HT-29 (cell line): ENCODE results near the gene NDFIP1. TPM values are rescaled to one million over a fixed set of nuclear protein-coding genes. Genes with fewer than 3 reads are reported as not detected.
A peak's percentile ranks its signal among the peaks of the same experiment; 100 is the strongest.
"Not testable (repeated sequence)": the region's sequence is repeated elsewhere in the genome, so short reads cannot be mapped to it uniquely, and the experiment has no call there.

ENCODE experiments used
- DNase-seq: peaks from one replicate; pipeline ENCODE4 v3.0.0-alpha.2; 2015; ENCODE audit warnings: low spot score
- total RNA-seq: library from RNA; depleted of rRNA; stranded (reverse); fragments of >200 nt; shearing (Covaris generic); gene quantifications from 2 replicates; pipeline ENCODE4 v1.2.3, GENCODE V29; 2014; rRNA removed

The NDFIP1 gene
- 23.4 and 26.8 TPM in 2 replicates for total RNA-seq

GRCh38 chr5:142108432-142109330 lies at the start of gene NDFIP1:
TSS of gene NDFIP1 (plus strand) at chr5:142108779. CDS start at chr5:142108975, 196 bp downstream.
- DNase-seq, result peak; percentile 82

- DNase-seq, result no peak
Measured at GRCh38 chr5:142059304-142059940, 49.2 kb upstream of the NDFIP1 start.

GRCh38 chr5:142063376-142063775 lies 45.2 kb upstream of the NDFIP1 start:
- DNase-seq, result no peak

GRCh38 chr5:142063878-142064331 lies 44.7 kb upstream of the NDFIP1 start:
- DNase-seq, result no peak

GRCh38 chr5:142065273-142065672 lies 43.3 kb upstream of the NDFIP1 start:
- no peak for DNase-seq

- DNase-seq, result no peak
Measured at GRCh38 chr5:142069606-142070399, 38.8 kb upstream of the NDFIP1 start.

- no peak for DNase-seq
Measured at GRCh38 chr5:142070734-142071133, 37.8 kb upstream of the NDFIP1 start.

- no peak for DNase-seq
Measured at GRCh38 chr5:142072488-142072887, 36.1 kb upstream of the NDFIP1 start.

GRCh38 chr5:142073362-142073988 lies 35.1 kb upstream of the NDFIP1 start:
- no peak for DNase-seq

- DNase-seq, result no peak
Measured at GRCh38 chr5:142074006-142074405, 34.6 kb upstream of the NDFIP1 start.

GRCh38 chr5:142078221-142078620 lies 30.4 kb upstream of the NDFIP1 start:
- DNase-seq, result no peak

- DNase-seq, result no peak
Measured at GRCh38 chr5:142078706-142079105, 29.9 kb upstream of the NDFIP1 start.

GRCh38 chr5:142079306-142079721 lies 29.3 kb upstream of the NDFIP1 start:
- no peak for DNase-seq

GRCh38 chr5:142080248-142080647 lies 28.3 kb upstream of the NDFIP1 start:
- DNase-seq, result no peak

GRCh38 chr5:142082182-142082781 lies 26.3 kb upstream of the NDFIP1 start:
- no peak for DNase-seq

- no peak for DNase-seq
Measured at GRCh38 chr5:142086229-142086628, 22.4 kb upstream of the NDFIP1 start.

GRCh38 chr5:142086679-142087078 lies 21.9 kb upstream of the NDFIP1 start:
- DNase-seq, result no peak

- no peak for DNase-seq
Measured at GRCh38 chr5:142087920-142088679, 20.5 kb upstream of the NDFIP1 start.

GRCh38 chr5:142088855-142089479 lies 19.6 kb upstream of the NDFIP1 start:
- not testable (repeated sequence) for DNase-seq

- no peak for DNase-seq
Measured at GRCh38 chr5:142091012-142091411, 17.6 kb upstream of the NDFIP1 start.
